Spleen (tissue), 7 donors: ENCODE results near the gene FKBP2.

Experiments used
- CTCF ChIP-seq, 11 experiments: fragments of 200-600 bp in 7 of 11; fragments of 450-650 bp in 4 of 11; sonication (generic) in 4 of 11; IDR thresholded peaks in 8 of 11; conservative IDR thresholded peaks in 3 of 11; 1 replicate in 7 of 11; 2 replicates in 4 of 11; pipeline versions ENCODE4 v1.4.0 to v1.8.0; 2016 to 2021; ENCODE audit warnings: antibody characterized with exemption in 11 of 11, inconsistent platforms in 4 of 11, mild to moderate bottlenecking in 1 of 11
- POLR2A ChIP-seq, 3 donors: fragments of 450-650 bp; IDR thresholded peaks; one replicate each; pipeline ENCODE4 v1.5.1; 2017; ENCODE audit warnings: antibody characterized with exemption in 3 of 3, mild to moderate bottlenecking in 1 of 3
- POLR2AphosphoS5 ChIP-seq, 3 donors: sonication (generic); formaldehyde crosslinking; IDR thresholded peaks; one replicate each; pipeline ENCODE4 v1.5.1; 2017; ENCODE audit warnings: antibody characterized with exemption in 3 of 3
- donor health status: DM: no; HTN: no; CAD: no; lungs with moderate emphysema.
- donor health status: DM: no; HTN: no; CAD: no.
- donor health status: DM: no; HTN: no; CAD: no.

GRCh38 chr11:64247729-64248531 is 7.0 kb downstream of the FKBP2 start:
- TF ChIP-seq POLR2A (IDR thresholded peaks at IDR 0.05), result no peak
- TF ChIP-seq CTCF (IDR thresholded peaks at IDR 0.05 in 8 of 11, conservative IDR thresholded peaks at IDR 0.05 in 3 of 11), result no peak
- TF ChIP-seq POLR2AphosphoS5 (IDR thresholded peaks at IDR 0.05), result no peak
